SU-DHL-6 (cell line): ENCODE data around the gene TCF4.

Experiments used
- EZH2phosphoT487 ChIP-seq: fragments of 200-600 bp; sonication (generic), shearing (Covaris generic); conservative IDR thresholded peaks from 2 replicates; pipeline ENCODE4 v1.6.1; 2018; ENCODE audit warnings: mild to moderate bottlenecking, antibody characterized with exemption, low read length, moderate library complexity, mixed read lengths
- TF ChIP-seq, protein P1 (sequence below): fragments of 200-600 bp; sonication (generic); IDR thresholded peaks from one replicate; pipeline ENCODE4 v1.5.1; 2017; ENCODE audit warnings: antibody characterized with exemption, mild to moderate bottlenecking, low read length, moderate library complexity; ENCODE audit not compliant: insufficient read depth, poor library complexity, severe bottlenecking

- TF ChIP-seq, protein P1, sequence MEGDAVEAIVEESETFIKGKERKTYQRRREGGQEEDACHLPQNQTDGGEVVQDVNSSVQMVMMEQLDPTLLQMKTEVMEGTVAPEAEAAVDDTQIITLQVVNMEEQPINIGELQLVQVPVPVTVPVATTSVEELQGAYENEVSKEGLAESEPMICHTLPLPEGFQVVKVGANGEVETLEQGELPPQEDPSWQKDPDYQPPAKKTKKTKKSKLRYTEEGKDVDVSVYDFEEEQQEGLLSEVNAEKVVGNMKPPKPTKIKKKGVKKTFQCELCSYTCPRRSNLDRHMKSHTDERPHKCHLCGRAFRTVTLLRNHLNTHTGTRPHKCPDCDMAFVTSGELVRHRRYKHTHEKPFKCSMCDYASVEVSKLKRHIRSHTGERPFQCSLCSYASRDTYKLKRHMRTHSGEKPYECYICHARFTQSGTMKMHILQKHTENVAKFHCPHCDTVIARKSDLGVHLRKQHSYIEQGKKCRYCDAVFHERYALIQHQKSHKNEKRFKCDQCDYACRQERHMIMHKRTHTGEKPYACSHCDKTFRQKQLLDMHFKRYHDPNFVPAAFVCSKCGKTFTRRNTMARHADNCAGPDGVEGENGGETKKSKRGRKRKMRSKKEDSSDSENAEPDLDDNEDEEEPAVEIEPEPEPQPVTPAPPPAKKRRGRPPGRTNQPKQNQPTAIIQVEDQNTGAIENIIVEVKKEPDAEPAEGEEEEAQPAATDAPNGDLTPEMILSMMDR = no peak
- no peak for TF ChIP-seq EZH2phosphoT487
Measured at GRCh38 chr18:55362303-55362702, 225.7 kb downstream of the TCF4 start.
